Measurements from ENCODE around the gene BTBD10. TPM values are rescaled to one million over a fixed set of nuclear protein-coding genes. Genes with fewer than 3 reads are reported as not detected.

The BTBD10 gene
- total RNA-seq, 4 donors from 2014 or later, result 33.4 to 59.8 (median 48.7) TPM

GRCh38 chr11:13391217-13391616 lies 71.8 kb downstream of the BTBD10 start:
- TF ChIP-seq CTCF (IDR thresholded peaks at IDR 0.05) (no peak), EP300 (IDR thresholded peaks at IDR 0.05) (no peak), POLR2A (IDR thresholded peaks at IDR 0.05; ENCODE audit: low read depth) (no peak), POLR2AphosphoS5 (IDR thresholded peaks at IDR 0.05) (no peak)
- 100% methylated on average over 1 of the region's 1 CpG for WGBS
- Histone ChIP-seq H3K27me3 (no peaks in the 10 kb centered on the region), H3K4me3 (no peak overlapping the region), H3K9me3 (no peaks in the 10 kb centered on the region), H3K36me3 (peaks cover 8 to 57% (median 48%) of the 10 kb centered on the region in 4 donors), H3K4me1 (no peaks in the 10 kb centered on the region), H3K27ac (replicated peaks in 1 of 4) (no peak overlapping the region)
- no peak for DNase-seq (ENCODE audit: extremely low spot score)
- intact Hi-C loops (cut with DNase I), result no loop called here

DNA sequence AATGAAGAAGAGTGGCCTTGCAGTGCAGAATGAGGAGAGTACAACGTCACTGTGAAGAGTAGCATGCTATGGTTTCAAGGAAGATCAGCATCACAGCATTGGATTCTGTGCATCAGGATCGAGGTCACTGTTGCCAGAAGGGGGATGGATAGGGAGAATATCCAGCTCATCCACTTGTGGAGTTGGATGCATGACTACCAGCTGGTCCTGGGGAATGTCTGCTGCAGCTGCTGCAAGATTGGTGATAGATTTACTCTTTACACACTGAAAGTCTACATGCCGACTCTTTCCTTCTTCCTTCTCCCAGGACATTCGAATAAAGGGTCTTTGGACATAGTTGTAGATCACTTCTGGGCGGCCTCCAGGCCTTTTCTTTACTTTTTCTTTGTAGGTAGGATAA lies 74.3 kb downstream of the BTBD10 start:
- WGBS, result 84% methylated on average over 5 of the region's 5 CpGs
- TF ChIP-seq POLR2AphosphoS5 (IDR thresholded peaks at IDR 0.05) (no peak), POLR2A (IDR thresholded peaks at IDR 0.05; ENCODE audit: low read depth) (no peak), CTCF (IDR thresholded peaks at IDR 0.05) (no peak), EP300 (IDR thresholded peaks at IDR 0.05) (no peak)
- Histone ChIP-seq H3K36me3 (peaks cover 8 to 71% (median 57%) of the 10 kb centered on the region in 4 donors), H3K9me3 (no peaks in the 10 kb centered on the region), H3K27ac (replicated peaks in 1 of 4) (no peak overlapping the region), H3K4me1 (peaks cover 0 to 8% (median 3%) of the 10 kb centered on the region in 4 donors), H3K27me3 (no peaks in the 10 kb centered on the region), H3K4me3 (no peak overlapping the region)
- DNase-seq (ENCODE audit: extremely low spot score), result no peak
- intact Hi-C loops (cut with DNase I), result loop anchor here (5.0 kb wide), 1 partner anchor 74 kb away; the partner anchor contains the start of gene BTBD10

- TF ChIP-seq CTCF (IDR thresholded peaks at IDR 0.05), result no peak
- TF ChIP-seq POLR2AphosphoS5 (IDR thresholded peaks at IDR 0.05), result no peak
- no peak for TF ChIP-seq EP300 (IDR thresholded peaks at IDR 0.05)
- no peak for TF ChIP-seq POLR2A (IDR thresholded peaks at IDR 0.05; ENCODE audit: low read depth)
- Histone ChIP-seq H3K9me3 (no peaks in the 10 kb centered on the region), H3K4me3 (no peak overlapping the region), H3K27me3 (no peaks in the 10 kb centered on the region), H3K4me1 (peaks cover 0 to 8% (median 3%) of the 10 kb centered on the region in 4 donors), H3K36me3 (peaks cover 21 to 88% (median 73%) of the 10 kb centered on the region in 4 donors), H3K27ac (replicated peaks in 1 of 4) (no peak overlapping the region)
- intact Hi-C loops (cut with DNase I), result loop anchor here (5.0 kb wide), 1 partner anchor 76 kb away; the partner anchor contains the start of gene BTBD10
- DNase-seq (ENCODE audit: extremely low spot score), result no peak
- WGBS, result 92% methylated on average over 2 of the region's 2 CpGs
Measured at GRCh38 chr11:13386567-13386966, 76.5 kb downstream of the BTBD10 start.

DNA sequence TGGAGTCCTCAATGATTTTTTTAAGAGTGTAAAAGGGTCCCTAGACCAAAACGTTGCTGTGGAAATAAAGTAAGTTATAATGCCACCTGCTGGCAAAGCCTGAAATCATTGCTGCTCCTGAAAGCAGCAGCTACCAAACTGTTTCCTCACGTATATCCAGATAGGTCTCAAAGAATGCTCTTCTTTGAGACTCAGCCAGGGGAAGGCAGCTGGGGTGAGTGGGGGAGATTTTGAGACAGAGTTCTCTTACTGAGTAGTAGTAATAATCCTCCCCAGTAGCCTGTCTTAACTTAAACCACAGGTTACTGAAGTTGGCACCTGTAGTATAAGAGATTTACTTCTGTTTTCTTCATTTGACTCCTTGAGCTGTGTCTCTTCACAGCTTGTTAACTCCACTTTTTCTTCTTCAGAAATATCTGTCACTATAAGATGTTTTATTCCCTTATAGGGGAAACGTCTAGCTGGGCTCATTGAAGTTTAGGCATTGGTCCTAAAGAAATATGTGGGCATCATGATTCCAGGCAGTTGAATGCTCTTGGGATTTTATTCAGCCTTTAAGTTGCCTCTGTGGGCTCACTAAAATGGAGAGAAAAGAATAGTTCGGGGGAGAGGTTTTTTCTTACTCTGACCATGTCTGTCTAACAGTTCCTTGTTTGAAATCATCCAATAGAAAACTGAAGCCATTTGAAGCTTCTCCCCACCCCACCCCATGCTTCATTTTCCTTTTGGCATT lies 77.9 kb downstream of the BTBD10 start:
- Histone ChIP-seq H3K27me3 (no peaks in the 10 kb centered on the region), H3K27ac (replicated peaks in 1 of 4) (peak overlapping the region in 1 of 4 donors; percentile 16), H3K9me3 (no peaks in the 10 kb centered on the region), H3K36me3 (peaks cover 32 to 88% (median 77%) of the 10 kb centered on the region in 4 donors), H3K4me3 (no peak overlapping the region), H3K4me1 (peaks cover 0 to 8% (median 3%) of the 10 kb centered on the region in 4 donors)
- 39% methylated on average over 4 of the region's 4 CpGs for WGBS
- no peak for DNase-seq (ENCODE audit: extremely low spot score)
- intact Hi-C loops (cut with DNase I), result loop anchor here (5.0 kb wide), 1 partner anchor 77 kb away; the partner anchor contains the start of gene BTBD10
- TF ChIP-seq POLR2AphosphoS5 (IDR thresholded peaks at IDR 0.05) (no peak), CTCF (IDR thresholded peaks at IDR 0.05) (peak; percentile 61 to 71 (median 66)), EP300 (IDR thresholded peaks at IDR 0.05) (no peak), POLR2A (IDR thresholded peaks at IDR 0.05; ENCODE audit: low read depth) (no peak)

All from esophagus muscularis mucosa (tissue), 4 donors.